ENCODE measurements around the gene BORCS6.

The BORCS6 gene

GRCh38 chr17:8155996-8156245 is 34.1 kb downstream of the BORCS6 start:
- DNase-seq (ENCODE audit: low read depth in 2 of 3, low spot score in 2 of 3) = no peak

- DNase-seq (ENCODE audit: low read depth in 2 of 3, low spot score in 2 of 3) = no peak
Observed at GRCh38 chr17:8155231-8155995, 34.6 kb downstream of the BORCS6 start.

DNA sequence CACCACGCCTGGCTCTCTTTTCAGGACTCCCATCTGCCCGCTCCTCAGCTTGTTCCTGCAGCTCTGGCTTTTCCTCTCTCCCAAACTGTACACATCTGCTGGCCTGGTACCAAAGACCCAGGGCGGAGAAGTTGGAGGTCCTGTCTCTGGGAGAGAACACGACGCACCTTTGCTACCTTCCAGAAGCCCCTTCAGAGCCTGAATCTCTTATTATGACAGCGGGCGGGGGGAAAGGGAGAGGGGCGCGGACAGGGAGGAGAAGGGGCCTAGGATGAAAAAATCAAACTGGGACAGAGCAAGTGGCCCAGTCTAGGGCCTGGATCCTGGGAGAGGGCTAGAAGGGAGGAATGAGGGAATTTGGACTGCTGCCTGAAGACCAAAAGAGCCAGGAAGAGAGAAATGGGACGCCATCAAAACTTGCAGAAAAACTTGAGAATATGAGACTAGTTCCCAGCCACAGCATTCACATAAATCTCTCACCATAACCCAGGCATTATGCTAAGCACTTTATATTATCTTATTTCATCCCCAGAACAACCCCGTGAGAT is 35.3 kb downstream of the BORCS6 start:
- no peak for DNase-seq (ENCODE audit: low read depth in 2 of 3, low spot score in 2 of 3)

- DNase-seq (ENCODE audit: low read depth in 2 of 3, low spot score in 2 of 3) = peak in 2 of 3 experiments; percentile 85 to 86
Observed at GRCh38 chr17:8153957-8154607, 35.9 kb downstream of the BORCS6 start.

DNA sequence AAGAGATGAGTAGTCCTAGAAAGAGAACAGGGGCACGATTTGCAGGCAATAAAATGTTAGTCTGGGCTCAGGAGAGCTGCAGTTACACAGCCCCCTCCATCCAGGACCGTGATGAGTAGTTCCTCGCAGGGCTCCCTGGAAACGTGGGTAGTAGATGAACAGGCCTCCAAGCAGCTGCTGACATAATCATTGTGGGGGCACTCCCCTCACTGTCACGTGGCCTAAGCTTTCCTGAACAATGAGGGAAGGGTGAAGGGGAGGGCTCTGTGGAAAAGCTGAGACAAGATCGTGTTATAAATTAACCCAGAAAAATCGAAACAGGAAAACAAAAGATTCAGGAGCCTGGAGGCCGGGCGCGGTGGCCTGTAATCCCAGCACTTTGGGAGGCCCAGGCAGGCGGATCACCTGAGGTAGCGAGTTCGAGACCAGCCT is 36.4 kb downstream of the BORCS6 start:
- no peak for DNase-seq (ENCODE audit: low read depth in 2 of 3, low spot score in 2 of 3)

DNA sequence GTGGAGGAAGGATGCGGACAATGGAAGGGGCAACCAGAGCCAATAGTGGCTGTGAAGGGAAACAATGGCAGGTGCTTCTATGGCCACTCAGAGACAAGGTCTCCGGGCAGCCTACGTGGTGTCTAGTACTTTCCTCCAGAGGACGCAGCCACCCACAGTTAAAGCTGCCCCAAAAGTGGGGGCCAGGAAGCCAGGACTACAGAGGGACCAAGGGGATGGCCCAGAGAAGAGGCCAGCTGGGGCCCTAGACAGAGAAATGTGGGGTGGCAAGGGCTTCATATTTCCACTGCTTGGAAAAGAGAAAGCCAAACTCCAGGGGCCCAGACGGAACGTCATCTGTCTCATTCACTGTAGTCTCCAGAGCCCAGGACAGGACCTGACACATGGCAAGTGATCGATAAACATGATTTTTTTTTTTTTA is 36.9 kb downstream of the BORCS6 start:
- DNase-seq (ENCODE audit: low read depth in 2 of 3, low spot score in 2 of 3) = no peak

DNA sequence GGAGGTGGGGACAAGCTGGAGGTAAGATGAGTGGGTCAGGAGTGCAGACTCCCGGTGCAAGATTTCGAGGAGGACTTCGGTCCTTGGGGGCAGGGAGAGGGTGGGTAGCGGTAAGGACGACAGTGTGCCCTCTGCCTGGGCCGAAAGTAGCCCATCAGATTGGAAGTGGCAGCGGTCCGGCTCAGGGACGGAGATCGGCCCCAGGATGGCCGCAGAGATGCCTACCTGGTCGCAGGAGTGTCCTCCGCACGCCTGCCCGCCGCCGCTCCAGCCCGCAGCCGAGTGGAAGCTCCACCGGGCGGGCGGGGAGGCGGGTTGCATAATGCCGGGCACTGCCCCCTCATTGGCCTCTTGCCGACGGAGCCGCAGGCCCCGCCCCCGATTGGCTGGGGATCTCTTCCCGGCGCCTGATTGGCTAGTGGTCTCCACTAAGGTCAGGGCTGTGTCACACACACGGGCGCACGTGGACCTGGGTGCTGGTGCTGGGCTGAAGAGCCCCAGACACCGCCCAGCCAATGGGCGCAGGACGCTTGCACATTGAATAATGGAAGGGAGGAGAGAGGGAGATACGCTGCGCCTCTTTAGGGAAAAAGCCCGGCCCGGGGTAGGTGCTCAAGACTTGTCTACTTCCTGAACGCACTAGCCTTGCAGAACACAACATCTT is 37.7 kb downstream of the BORCS6 start, which contains the start of gene PER1:
PER1 (minus strand) TSS at position 293 of the 664 bp plus-strand sequence. CDS start 1,698 bp downstream, outside the sequence.
- DNase-seq (ENCODE audit: low read depth in 2 of 3, low spot score in 2 of 3) = peak; percentile 61 to 85 (median 73)

DNA sequence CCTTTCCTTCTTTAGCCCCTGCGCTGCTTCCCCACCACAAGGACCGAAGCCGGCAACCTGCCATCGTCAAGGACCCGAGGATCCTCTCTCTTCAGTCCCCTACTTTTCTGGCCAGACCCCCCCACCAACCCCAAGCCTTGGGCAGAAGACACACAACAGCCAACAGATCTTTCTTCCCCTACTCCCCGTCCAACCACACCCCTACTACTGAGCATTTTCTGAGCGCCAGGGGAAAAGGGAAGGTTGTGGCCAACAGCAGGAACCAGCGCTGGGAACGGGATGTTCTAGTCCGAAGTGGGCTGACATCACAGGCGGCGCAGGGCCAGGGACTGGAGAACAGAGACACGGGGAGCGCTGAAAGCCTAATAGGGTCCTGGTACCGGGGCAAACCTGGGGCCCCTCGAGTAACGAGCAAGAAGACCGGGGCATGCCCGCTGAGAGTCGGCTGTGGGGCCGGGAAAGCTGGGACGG is 38.3 kb downstream of the BORCS6 start:
- no peak for DNase-seq (ENCODE audit: low read depth in 2 of 3, low spot score in 2 of 3)

DNA sequence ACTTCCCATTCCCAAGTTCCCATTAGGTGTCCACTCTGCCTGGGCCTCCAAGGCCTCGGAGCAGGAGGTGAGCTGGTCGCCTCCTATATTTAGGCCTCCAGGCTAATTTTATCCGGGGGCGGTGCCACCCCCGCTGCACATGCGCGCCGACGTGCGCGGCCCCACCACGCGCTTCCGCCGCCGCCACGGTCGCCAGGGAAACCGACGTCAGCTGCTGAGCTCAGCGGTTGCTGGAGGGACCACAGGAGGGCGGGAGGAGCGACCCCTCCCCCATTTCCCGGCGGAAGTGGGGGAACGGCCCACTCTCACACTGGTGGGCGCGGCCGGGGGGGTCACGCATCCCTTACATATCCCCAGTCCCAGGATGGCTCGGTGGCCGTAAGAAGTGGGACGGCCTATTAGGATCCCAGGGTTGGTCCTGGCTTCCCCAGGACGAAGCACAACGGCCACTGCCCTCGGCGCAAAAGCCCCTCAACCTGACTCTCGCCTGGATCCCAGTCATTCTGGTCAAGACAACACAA is 38.8 kb downstream of the BORCS6 start:
- peak; percentile 58 to 80 (median 74) for DNase-seq (ENCODE audit: low read depth in 2 of 3, low spot score in 2 of 3)

DNA sequence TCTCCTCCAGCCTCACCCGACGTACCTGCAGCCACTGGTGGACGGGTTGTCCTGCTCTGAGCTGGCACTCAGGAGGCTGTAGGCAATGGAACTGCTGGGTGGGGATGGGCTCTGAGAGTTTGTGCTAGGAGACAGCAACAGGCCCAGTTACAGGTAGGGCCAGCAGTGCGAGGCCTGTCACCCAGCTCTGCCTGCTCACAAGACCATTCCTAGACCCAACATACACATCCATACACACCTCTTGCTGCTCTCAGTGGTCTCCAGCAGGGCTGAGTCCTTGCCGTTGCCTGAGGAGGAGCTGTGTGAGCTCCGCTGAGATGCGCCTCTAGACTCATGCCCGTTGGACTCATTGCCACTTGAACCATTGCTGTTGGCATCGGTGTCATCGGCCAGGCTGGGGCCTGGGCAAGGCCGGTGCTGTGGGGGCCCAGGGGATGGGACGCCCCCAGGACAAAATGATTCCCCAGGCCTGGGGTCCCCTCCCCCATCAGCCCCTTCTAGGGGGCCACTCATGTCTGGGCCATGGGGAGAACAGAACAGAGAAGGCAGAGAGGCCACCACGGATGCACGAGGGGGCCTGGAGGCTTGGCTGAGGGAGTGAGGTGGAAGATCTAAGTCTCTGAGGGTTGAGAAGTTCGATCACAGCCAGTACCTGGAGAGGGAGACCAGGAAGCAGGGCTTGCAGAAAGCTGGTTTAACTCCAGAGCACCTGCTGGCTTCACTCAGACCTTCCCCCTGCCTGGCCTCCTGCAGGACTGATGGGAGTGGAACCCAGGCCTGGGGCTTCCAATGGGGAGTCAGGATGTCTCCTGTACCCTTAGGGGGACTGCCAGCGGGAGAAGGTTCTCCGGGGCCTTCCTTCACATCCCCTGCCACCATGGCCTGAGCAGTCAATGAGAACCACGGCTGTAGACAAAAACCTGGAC is 39.5 kb downstream of the BORCS6 start:
- no peak for DNase-seq (ENCODE audit: low read depth in 2 of 3, low spot score in 2 of 3)

DNA sequence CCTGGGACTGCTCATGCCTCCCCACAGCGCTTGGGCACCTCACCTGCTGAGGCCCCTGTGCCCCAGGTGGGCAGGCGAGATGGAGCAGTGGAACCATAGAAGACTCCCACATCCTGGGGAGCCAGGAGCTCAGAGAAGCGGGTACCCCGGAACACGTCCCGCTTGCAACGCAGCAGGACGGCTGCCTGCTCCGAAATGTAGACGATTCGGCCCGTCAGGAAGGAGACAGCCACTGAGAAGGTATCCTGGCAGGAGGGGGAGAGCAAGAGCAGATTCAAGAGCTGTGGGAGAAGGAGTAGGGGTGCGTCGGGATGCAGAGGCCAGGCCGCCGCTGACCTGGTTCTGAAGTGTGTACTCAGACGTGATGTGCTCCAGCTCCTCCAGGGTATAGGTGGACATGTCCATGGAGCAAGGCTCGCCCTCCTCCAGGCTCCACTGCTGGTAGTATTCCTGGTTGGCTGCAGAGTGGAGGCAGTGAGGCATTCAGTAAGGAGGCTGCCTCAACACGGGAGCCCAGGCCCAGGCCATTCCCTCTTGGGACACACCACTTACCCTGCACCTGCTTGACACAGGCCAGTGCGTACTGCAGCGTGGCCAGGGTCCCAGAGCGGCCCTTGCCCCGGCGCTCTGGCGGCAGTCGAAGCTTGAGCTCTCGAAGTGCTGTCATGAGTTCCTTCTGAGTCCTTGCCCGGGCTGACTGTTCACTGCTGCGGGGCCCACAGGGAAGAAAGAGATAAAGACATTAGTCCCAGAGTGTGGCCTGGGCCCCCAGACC is 40.4 kb downstream of the BORCS6 start:
- DNase-seq (ENCODE audit: low read depth in 2 of 3, low spot score in 2 of 3) = no peak

DNA sequence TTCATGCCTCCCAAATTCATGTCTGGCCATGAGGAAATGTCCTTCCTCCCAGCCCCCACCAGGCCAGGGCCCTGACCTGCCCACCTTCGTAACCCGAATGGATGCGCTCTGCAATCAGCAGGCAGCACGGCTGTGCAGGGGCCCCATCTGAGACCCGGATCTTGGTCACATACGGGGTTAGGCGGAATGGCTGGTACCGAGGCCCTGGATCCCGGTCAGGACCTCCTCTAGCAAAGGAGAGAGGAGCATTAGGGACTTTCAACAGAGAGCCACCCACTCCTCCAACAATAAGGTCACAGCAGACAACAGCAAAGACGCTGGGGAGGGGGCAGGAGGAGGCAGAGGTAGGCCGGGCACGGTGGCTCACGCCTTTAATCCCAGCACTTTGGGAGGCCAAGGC is 41.4 kb downstream of the BORCS6 start:
- DNase-seq (ENCODE audit: low read depth in 2 of 3, low spot score in 2 of 3) = no peak

DNA sequence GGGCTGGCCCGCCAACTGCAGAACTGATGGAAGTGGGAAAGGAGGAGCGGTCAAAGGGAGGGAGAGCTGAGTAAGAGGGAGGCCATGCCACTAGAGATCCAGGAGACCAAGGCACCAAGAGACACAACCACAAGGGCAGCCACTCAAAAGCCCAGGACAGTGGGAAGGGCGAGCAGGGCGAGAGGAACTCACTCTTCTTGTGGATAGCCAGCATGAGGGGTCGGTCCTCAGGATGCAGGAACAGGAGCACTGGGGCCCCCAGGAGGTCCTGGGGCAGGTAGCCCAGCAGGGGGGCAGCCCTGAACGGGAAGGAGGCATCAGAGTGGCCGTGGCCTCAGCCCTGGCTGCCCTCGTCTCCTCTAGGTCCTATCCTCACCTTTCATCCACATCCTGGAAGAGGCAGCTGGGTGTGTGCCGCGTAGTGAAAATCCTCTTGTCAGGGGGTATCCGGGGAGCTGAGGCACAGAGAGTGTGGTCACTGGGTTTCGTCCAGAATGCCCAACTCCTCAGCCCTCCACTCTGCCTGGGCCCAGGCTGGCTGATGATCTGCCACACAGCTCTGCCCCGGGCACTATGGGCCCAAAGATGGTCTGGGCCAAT is 42.1 kb downstream of the BORCS6 start:
- no peak for DNase-seq (ENCODE audit: low read depth in 2 of 3, low spot score in 2 of 3)

DNA sequence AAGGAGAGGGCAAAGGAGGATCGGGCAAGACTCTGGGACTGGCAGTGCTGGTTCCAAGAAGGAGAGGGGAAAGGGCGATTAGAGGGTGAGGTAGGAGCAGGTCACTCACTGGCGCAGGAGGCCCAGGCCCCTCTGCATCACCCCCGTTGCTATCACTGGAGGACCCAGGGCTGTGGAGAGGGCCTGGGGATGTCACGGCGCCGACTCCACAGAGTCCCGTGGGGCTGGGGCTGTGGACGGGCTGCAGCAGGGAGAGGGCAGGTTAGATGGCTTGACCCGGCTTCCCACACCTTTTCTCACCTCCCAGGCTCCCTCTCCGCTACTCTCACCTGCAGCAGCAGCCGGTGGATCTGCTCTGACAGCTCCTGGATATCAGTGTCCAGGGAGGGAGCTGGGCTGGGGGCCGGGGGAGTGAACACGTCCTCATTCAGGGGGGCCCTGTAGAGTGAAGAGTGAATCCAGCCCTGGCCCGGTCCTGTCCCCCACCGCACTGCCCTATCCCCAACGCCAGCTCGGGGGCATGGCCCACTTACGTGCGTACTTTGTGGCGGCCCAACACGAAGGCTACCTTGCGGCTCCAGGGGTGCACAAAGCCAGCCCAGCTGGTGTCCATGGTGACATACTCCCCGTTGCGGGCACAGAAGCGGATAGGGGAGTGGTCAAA is 42.7 kb downstream of the BORCS6 start:
- DNase-seq (ENCODE audit: low read depth in 2 of 3, low spot score in 2 of 3) = no peak

DNA sequence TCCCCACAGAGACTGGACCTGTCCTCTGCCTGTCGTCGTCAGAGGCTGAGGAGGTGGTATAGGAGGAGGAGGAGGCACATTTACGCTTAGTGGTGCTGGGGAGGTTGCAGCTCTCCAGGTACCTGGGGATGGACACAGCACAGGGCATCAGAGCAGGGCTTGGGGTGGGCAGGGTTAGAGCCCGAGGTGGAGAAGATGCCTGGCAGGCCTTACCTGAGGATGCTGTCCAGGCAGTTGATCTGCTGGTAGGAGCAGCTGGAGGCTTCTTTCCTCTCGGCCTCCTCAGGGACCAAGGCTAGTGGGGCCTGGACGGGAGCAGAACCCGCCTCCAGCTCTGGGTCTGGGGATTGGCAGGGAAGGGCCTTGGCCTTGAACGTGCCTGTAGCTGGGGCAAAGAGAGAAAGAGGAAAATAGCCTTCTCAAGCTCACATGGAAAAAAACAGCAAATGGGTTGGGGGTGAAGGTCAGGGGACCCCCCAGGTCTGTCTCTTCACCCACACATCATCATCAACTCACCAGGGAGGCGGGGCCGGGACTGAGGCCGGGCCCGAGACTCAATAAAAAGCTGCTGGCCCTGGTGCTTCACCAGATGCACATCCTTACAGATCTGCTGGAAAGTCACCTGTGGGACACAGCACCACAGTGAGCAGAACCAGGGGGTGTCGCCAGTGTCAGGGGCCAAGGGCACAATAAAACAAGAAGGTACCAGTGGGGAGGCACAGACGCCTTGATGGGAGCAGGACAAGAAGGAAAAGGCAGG is 43.4 kb downstream of the BORCS6 start:
- no peak for DNase-seq (ENCODE audit: low read depth in 2 of 3, low spot score in 2 of 3)

GRCh38 chr17:8145811-8146210 is 44.2 kb downstream of the BORCS6 start:
- no peak for DNase-seq (ENCODE audit: low read depth in 2 of 3, low spot score in 2 of 3)

DNA sequence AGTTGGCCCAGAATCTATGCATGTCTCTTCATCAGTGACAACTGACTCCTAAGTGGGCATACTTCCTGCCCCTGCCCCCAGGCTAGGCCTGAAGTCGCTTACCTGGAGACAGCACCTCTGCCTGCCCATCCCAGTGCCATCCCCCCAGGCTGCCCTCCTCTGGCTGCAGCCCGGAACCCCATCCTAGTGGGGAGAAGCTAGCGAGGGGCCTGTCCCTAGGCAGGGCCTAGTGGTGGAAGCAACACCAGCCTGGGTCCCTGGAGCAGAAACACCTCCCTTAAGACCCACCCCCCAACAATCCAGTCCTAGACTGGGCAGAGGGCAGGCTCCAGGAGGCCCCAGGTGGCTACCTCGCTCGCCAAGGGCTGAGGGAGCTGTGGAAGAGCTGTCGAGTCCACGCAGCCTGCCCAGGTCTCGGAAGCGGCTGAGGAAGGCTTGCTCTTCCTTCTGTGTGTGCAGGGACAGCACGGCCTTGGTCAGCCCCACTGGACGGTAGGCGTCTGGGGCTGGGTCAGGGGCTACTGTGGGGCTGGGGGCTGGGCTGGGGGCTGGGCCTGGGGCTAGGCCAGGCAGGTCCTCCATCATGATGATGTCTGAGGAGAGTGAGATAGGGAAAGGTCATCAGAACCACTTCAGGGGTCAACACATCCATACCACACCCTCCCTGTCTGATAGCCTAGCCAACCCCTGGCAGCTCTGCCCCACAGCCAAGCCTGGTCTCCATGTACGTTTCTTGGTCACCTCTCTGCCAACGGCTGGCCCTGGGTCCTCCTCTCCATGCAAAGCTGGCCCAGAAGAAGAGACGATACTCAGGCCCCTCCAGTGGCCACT is 45.4 kb downstream of the BORCS6 start:
- DNase-seq (ENCODE audit: low read depth in 2 of 3, low spot score in 2 of 3) = no peak
